ENCODE measurements around the gene TNFRSF6B.
"Not testable (repeated sequence)": the region's sequence is repeated elsewhere in the genome, so short reads cannot be mapped to it uniquely, and the experiment has no call there.

Gene TNFRSF6B

GRCh38 chr20:63662813-63663189, 33.7 kb upstream of the TNFRSF6B start:
- no peak for DNase-seq (ENCODE audit: low spot score)

GRCh38 chr20:63663332-63664066, 33.0 kb upstream of the TNFRSF6B start:
- no peak for DNase-seq (ENCODE audit: low spot score)

GRCh38 chr20:63664143-63664851, 32.2 kb upstream of the TNFRSF6B start:
- DNase-seq (ENCODE audit: low spot score) = no peak

- DNase-seq (ENCODE audit: low spot score) = no peak
Measured at GRCh38 chr20:63664861-63665594, 31.4 kb upstream of the TNFRSF6B start.

- no peak for DNase-seq (ENCODE audit: low spot score)
Measured at GRCh38 chr20:63665708-63666107, 30.7 kb upstream of the TNFRSF6B start.

- DNase-seq (ENCODE audit: low spot score) = no peak
Measured at GRCh38 chr20:63667858-63668257, 28.6 kb upstream of the TNFRSF6B start.

GRCh38 chr20:63668351-63668750, 28.1 kb upstream of the TNFRSF6B start:
- DNase-seq (ENCODE audit: low spot score) = no peak

- not testable (repeated sequence) for DNase-seq (ENCODE audit: low spot score)
Measured at GRCh38 chr20:63671695-63672094, 24.8 kb upstream of the TNFRSF6B start.

- no peak for DNase-seq (ENCODE audit: low spot score)
Measured at GRCh38 chr20:63672666-63673065, 23.8 kb upstream of the TNFRSF6B start.

- DNase-seq (ENCODE audit: low spot score) = no peak
Measured at GRCh38 chr20:63673951-63674350, 22.5 kb upstream of the TNFRSF6B start.

- DNase-seq (ENCODE audit: low spot score) = no peak
Measured at GRCh38 chr20:63675681-63676368, 20.6 kb upstream of the TNFRSF6B start.

- DNase-seq (ENCODE audit: low spot score) = no peak
Measured at GRCh38 chr20:63678071-63678470, 18.4 kb upstream of the TNFRSF6B start.

- DNase-seq (ENCODE audit: low spot score) = no peak
Measured at GRCh38 chr20:63678667-63679465, 17.6 kb upstream of the TNFRSF6B start.

- no peak for DNase-seq (ENCODE audit: low spot score)
Measured at GRCh38 chr20:63679799-63680305, 16.6 kb upstream of the TNFRSF6B start.

- DNase-seq (ENCODE audit: low spot score) = no peak
Measured at GRCh38 chr20:63680427-63680826, 16.0 kb upstream of the TNFRSF6B start.

- DNase-seq (ENCODE audit: low spot score) = no peak
Measured at GRCh38 chr20:63680857-63681608, 15.4 kb upstream of the TNFRSF6B start.

- no peak for DNase-seq (ENCODE audit: low spot score)
Measured at GRCh38 chr20:63681609-63682142, 14.8 kb upstream of the TNFRSF6B start.

- DNase-seq (ENCODE audit: low spot score) = no peak
Measured at GRCh38 chr20:63682384-63683139, 13.9 kb upstream of the TNFRSF6B start.

GRCh38 chr20:63685269-63686026, 11.0 kb upstream of the TNFRSF6B start:
- DNase-seq (ENCODE audit: low spot score) = no peak

All from NAMALWA (cell line).